OCI-LY3 (cell line): ENCODE results near the gene CT83.

Experiments used
- CTCF ChIP-seq: fragments of 200-600, 300-600 bp; sonication (generic); IDR thresholded peaks from 2 replicates; pipeline ENCODE4 v1.5.1; 2014; ENCODE audit warnings: antibody characterized with exemption, low read length, low read depth
- EZH2phosphoT487 ChIP-seq: fragments of 200-600 bp; shearing (Covaris generic); IDR thresholded peaks from 2 replicates; pipeline ENCODE4 v1.6.1; 2018; ENCODE audit warnings: antibody characterized with exemption, mixed run types, low read depth

GRCh38 chrX:116490104-116490503 is 27.3 kb upstream of the CT83 start:
- TF ChIP-seq CTCF = peak; percentile 50
- TF ChIP-seq EZH2phosphoT487 = no peak
